ENCODE results near the gene ALKBH5.
A peak's percentile ranks its signal among the peaks of the same experiment; 100 is the strongest.

Gene ALKBH5

DNA sequence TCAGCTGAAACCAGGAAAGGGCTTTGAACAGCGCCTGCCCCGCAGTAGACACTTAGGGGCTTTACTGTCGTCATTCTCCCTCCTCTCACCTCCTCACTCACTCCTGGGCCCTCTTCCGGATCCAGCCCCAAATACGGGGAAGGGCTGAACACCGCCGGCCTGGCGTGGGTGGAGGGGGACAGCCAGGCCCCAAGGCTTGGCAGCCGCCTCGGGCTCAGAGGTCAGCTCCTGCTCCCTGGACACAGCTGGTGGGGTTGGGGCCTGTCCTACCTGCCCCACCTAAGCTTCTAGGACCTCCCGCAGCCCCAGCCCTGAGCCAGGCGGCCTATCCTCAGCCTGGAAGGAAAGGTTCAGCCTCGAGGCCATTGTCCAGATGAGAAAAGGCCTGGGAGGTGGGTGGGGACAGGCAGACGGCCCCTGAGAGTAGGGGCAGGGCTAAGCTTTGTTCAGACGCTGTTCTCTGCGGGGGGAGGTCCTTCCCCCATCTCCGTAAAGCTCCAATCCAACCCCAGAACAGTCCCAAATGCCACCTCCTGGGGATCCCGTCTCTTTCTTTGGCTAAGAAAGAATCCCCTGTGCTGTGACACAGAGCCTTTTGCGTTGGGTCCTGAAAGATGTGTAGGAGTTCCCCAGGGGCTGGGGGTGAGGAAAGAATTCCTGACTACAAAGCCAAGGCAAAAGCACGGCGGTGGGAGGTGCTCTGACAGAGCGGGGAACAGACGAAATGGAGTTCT is 40.9 kb downstream of the ALKBH5 start:
- TF ChIP-seq, protein P1, sequence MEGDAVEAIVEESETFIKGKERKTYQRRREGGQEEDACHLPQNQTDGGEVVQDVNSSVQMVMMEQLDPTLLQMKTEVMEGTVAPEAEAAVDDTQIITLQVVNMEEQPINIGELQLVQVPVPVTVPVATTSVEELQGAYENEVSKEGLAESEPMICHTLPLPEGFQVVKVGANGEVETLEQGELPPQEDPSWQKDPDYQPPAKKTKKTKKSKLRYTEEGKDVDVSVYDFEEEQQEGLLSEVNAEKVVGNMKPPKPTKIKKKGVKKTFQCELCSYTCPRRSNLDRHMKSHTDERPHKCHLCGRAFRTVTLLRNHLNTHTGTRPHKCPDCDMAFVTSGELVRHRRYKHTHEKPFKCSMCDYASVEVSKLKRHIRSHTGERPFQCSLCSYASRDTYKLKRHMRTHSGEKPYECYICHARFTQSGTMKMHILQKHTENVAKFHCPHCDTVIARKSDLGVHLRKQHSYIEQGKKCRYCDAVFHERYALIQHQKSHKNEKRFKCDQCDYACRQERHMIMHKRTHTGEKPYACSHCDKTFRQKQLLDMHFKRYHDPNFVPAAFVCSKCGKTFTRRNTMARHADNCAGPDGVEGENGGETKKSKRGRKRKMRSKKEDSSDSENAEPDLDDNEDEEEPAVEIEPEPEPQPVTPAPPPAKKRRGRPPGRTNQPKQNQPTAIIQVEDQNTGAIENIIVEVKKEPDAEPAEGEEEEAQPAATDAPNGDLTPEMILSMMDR (IDR thresholded peaks at IDR 0.05; ENCODE audit: control insufficient read depth, insufficient read depth, low read depth, low read length, missing control alignments) = no peak
- no peak for DNase-seq (ENCODE audit: low read depth)
- H3K4me3 ChIP-seq (ENCODE audit: control insufficient read depth, low read depth, low read length) = peak overlapping the region; percentile 33

DNA sequence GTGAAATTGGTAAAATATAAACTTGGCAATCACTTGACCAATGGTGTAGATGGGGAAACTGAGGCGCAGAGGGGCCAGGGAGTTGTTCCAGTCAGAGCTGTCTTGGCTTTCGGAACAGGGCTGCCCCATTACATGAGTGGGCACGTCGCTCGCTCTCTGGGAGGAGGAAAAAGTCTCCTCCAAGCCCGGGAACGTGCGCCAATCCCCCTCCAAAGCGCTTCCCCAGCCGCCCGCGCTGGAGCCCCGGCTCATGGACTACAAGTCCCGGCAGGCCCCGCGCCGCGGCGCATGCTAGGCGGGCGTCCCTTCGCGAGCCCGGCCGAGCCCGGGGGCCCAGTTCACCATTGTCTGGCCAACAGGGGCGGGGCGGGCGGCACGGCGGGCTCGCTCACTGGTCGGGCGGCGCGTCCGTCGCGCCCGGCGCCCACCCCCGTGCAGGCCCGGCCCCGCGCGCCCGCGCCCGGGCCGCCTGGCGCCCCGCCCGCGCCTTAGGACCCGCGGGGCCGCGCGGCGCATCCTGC is 41.6 kb downstream of the ALKBH5 start, which contains the start of gene LLGL1:
Gene LLGL1 (plus strand): TSS at position 515 of the 521 bp plus-strand sequence. CDS start 48 bp downstream, outside the sequence.
- DNase-seq (ENCODE audit: low read depth) = peak; percentile 66
- TF ChIP-seq, protein P1 (IDR thresholded peaks at IDR 0.05; ENCODE audit: control insufficient read depth, insufficient read depth, low read depth, low read length, missing control alignments) = no peak
- H3K4me3 ChIP-seq (ENCODE audit: control insufficient read depth, low read depth, low read length) = peak within 1 kb of the TSS; percentile 65

DNA sequence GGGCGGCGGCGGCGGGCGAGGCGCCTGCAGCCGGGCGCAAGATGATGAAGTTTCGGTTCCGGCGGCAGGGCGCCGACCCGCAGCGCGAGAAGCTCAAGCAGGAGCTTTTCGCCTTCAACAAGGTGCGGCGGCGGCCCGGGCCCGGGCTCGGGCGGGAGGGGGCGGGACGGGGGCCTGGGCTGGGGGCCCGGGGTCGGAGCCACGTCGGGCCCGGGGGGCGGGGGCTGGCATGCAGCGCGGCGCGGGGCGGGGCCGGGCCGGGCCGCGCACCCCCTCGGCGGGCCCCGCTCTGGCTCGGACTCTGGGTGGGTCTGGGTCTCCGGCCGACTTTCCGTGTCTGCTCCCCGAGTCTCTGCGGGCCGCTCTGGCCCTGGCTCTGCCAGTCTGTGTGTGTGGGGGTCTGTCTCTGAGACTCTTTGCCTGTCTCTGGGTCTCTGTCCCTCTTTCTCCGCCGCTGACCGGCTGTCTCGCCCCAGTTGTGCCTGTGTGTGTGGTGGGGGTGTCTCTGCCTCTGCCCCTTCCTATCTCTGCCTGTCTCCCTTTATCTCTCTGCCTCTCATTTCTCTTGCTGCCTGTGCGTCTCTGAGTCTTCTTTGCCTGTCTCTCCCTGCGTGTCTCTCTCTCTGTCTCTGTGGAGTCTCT is 42.1 kb downstream of the ALKBH5 start:
- TF ChIP-seq, protein P1 (IDR thresholded peaks at IDR 0.05; ENCODE audit: control insufficient read depth, insufficient read depth, low read depth, low read length, missing control alignments) = no peak
- peak overlapping the region; percentile 65 for H3K4me3 ChIP-seq (ENCODE audit: control insufficient read depth, low read depth, low read length)
- DNase-seq (ENCODE audit: low read depth) = no peak

DNA sequence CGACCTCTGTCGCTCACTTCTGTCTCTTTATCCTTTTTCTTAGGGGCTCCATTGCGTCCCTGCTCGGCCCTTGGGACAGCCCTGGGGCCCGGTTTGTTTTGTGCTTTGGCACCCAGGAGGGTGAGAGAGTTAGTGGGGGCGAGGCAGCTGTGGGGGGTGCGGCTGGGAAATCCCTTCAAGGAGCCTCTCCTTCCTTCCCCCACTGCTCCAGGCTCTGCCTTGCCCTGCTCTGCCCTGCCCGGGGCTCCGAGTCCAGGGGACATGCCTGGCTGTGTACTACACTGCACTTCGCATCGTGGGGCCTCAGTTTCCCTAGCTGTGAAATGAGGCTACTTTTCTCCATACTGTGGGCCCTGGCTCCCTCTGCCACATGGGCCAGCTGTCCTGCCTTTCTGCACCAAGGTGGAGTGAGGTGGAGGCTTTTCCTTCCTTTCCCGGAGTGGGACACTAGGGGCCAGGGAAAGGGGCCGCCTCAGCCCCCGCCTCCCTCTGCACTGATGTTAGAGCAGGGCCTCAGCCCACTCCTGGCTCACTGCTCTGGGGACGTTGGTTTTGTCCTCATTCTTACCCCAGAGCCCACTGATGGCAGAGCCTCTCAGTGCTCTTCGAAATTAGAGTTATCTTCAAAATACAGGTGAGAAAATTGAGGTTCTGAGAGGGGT is 42.8 kb downstream of the ALKBH5 start:
- TF ChIP-seq, protein P1 (IDR thresholded peaks at IDR 0.05; ENCODE audit: control insufficient read depth, insufficient read depth, low read depth, low read length, missing control alignments) = no peak
- no peak for DNase-seq (ENCODE audit: low read depth)
- H3K4me3 ChIP-seq (ENCODE audit: control insufficient read depth, low read depth, low read length) = peak overlapping the region; percentile 65

DNA sequence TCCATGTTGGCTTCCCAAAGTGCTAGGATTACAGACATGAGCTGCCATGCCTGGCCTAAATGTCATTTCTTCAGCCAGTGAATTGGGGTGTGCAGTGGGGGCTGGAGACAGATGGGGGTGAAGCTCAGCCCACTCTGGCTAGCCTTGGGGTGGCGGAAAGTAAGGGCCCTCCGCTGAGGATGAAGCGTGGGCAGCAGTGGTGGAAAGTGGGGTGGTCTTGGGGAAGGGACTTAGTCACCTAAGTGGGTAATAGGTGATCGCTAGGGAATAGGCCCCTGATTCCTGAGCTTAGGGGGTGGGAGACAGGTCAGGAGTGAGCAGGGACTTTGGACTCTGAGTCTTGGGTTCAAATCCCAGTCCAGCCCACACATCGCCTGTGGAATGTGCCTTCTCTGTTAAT is 44.0 kb downstream of the ALKBH5 start:
- no peak for DNase-seq (ENCODE audit: low read depth)
- TF ChIP-seq, protein P1 (IDR thresholded peaks at IDR 0.05; ENCODE audit: control insufficient read depth, insufficient read depth, low read depth, low read length, missing control alignments) = no peak
- H3K4me3 ChIP-seq (ENCODE audit: control insufficient read depth, low read depth, low read length) = no peak overlapping the region

DNA sequence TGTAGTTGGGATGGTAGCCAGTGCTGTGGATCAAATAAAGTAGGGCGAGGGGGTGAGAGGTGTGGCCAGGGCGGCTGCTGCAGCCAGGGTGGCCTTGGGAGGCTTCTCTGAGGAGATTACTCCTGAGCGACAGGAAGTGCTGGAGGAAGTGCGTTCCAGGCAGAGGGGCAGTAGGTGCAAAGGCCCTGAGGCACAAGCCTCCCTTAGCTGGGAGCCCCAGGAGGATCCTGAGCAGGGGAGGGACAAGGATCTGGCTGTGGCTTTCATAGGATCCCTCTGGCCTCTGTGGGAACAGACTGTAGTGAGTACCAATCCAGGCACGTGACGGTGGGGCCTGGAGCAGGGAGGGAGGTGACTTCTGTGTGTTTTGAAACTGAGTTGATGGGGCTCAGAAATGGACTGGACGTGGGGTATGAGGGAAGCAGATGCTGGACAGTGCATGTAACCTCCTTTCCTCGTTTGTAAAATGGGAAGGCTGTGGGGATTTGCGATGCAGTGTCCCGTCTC is 44.6 kb downstream of the ALKBH5 start:
- TF ChIP-seq, protein P1 (IDR thresholded peaks at IDR 0.05; ENCODE audit: control insufficient read depth, insufficient read depth, low read depth, low read length, missing control alignments) = no peak
- DNase-seq (ENCODE audit: low read depth) = no peak
- no peak overlapping the region for H3K4me3 ChIP-seq (ENCODE audit: control insufficient read depth, low read depth, low read length)
